ES-I3 (cell line): ENCODE results near the gene PCDHA4.
"Not testable (repeated sequence)": the region's sequence is repeated elsewhere in the genome, so short reads cannot be mapped to it uniquely, and the experiment has no call there.

Source experiments
- H3K36me3 ChIP-seq: 2 replicates; pipeline ENCODE4 v1.6.1; 2013; ENCODE audit warnings: mild to moderate bottlenecking, low read length, control low read depth, moderate library complexity; ENCODE audit not compliant: insufficient read depth
- H3K4me1 ChIP-seq: 2 replicates; pipeline ENCODE4 v1.6.1; 2013; ENCODE audit warnings: mild to moderate bottlenecking, control low read depth, low read length; ENCODE audit not compliant: insufficient read depth
- H3K9ac ChIP-seq: 2 replicates; pipeline ENCODE4 v1.6.1; 2013; ENCODE audit warnings: low read depth, mild to moderate bottlenecking, low read length, moderate library complexity
- H3K9me3 ChIP-seq: 2 replicates; pipeline ENCODE4 v1.6.1; 2013; ENCODE audit warnings: mild to moderate bottlenecking, low read length, moderate library complexity; ENCODE audit not compliant: control insufficient read depth, insufficient read depth

Gene PCDHA4

GRCh38 chr5:140800816-140801493 is 5.9 kb upstream of the PCDHA4 start, which contains the start of gene PCDHA3:
Gene PCDHA3, plus strand, starts transcription at chr5:140801057.
- H3K9me3 ChIP-seq, result peaks cover 5% of the 10 kb centered on the region; the same call in 1 of the 2 replicates

GRCh38 chr5:140801494-140801841 is 5.4 kb upstream of the PCDHA4 start:
- no peaks in the 10 kb centered on the region for H3K36me3 ChIP-seq
- no peaks in the 10 kb centered on the region for H3K4me1 ChIP-seq
- no peak overlapping the region for H3K9ac ChIP-seq
- H3K9me3 ChIP-seq, result peaks cover 5% of the 10 kb centered on the region; the same call in 1 of the 2 replicates

More at GRCh38 chr5:140800816-140801493, 5.9 kb upstream of the PCDHA4 start, which contains the start of gene PCDHA3:
- Histone ChIP-seq H3K4me1 (no peaks in the 10 kb centered on the region), H3K36me3 (no peaks in the 10 kb centered on the region), H3K9ac (no peak within 1 kb of the TSS)

GRCh38 chr5:140802381-140802780 is 4.5 kb upstream of the PCDHA4 start:
- not testable (repeated sequence) for H3K36me3 ChIP-seq, H3K4me1 ChIP-seq, H3K9ac ChIP-seq, H3K9me3 ChIP-seq

GRCh38 chr5:140802781-140803271 is 4.0 kb upstream of the PCDHA4 start:
- Histone ChIP-seq H3K36me3 (no peaks in the 10 kb centered on the region), H3K9ac (no peak overlapping the region), H3K9me3 (peaks cover 5% of the 10 kb centered on the region; the same call in 1 of the 2 replicates), H3K4me1 (no peaks in the 10 kb centered on the region)

- not testable (repeated sequence) for H3K36me3 ChIP-seq, H3K9me3 ChIP-seq, H3K9ac ChIP-seq, H3K4me1 ChIP-seq
Observed at GRCh38 chr5:140808241-140808888, 1.5 kb downstream of the PCDHA4 start.

GRCh38 chr5:140808889-140809291 is 2.0 kb downstream of the PCDHA4 start:
- no peak overlapping the region for H3K9ac ChIP-seq
- no peaks in the 10 kb centered on the region for H3K9me3 ChIP-seq
- H3K36me3 ChIP-seq, result no peaks in the 10 kb centered on the region
- H3K4me1 ChIP-seq, result no peaks in the 10 kb centered on the region

GRCh38 chr5:140821375-140822280 is 14.8 kb downstream of the PCDHA4 start, which contains the start of gene PCDHA5:
Gene PCDHA5, plus strand, starts transcription at chr5:140821613.
- no peak within 1 kb of the TSS for H3K9ac ChIP-seq
- no peaks in the 10 kb centered on the region for H3K9me3 ChIP-seq
- H3K36me3 ChIP-seq, result no peaks in the 10 kb centered on the region

GRCh38 chr5:140822281-140822629 is 15.4 kb downstream of the PCDHA4 start:
- H3K9me3 ChIP-seq, result no peaks in the 10 kb centered on the region
- H3K9ac ChIP-seq, result no peak overlapping the region
- H3K4me1 ChIP-seq, result no peaks in the 10 kb centered on the region
- H3K36me3 ChIP-seq, result no peaks in the 10 kb centered on the region

More at GRCh38 chr5:140821375-140822280, 14.8 kb downstream of the PCDHA4 start, which contains the start of gene PCDHA5:
- no peaks in the 10 kb centered on the region for H3K4me1 ChIP-seq

GRCh38 chr5:140822969-140823368 is 16.1 kb downstream of the PCDHA4 start:
- not testable (repeated sequence) for H3K36me3 ChIP-seq, H3K9me3 ChIP-seq, H3K4me1 ChIP-seq, H3K9ac ChIP-seq

GRCh38 chr5:140823475-140823874 is 16.6 kb downstream of the PCDHA4 start:
- Histone ChIP-seq H3K9ac (no peak overlapping the region), H3K9me3 (no peaks in the 10 kb centered on the region), H3K4me1 (no peaks in the 10 kb centered on the region), H3K36me3 (no peaks in the 10 kb centered on the region)

GRCh38 chr5:140827704-140828361 is 21.0 kb downstream of the PCDHA4 start, which contains the start of gene PCDHA6:
Gene PCDHA6, plus strand, starts transcription at chr5:140827960. Its CDS starts 132 bp downstream, at chr5:140828092.
- no peaks in the 10 kb centered on the region for H3K36me3 ChIP-seq
- H3K4me1 ChIP-seq, result no peaks in the 10 kb centered on the region
- no peaks in the 10 kb centered on the region for H3K9me3 ChIP-seq
- H3K9ac ChIP-seq, result peak within 1 kb of the TSS; percentile 48

GRCh38 chr5:140828362-140828737 is 21.5 kb downstream of the PCDHA4 start:
- Histone ChIP-seq H3K9me3 (no peaks in the 10 kb centered on the region), H3K36me3 (no peaks in the 10 kb centered on the region), H3K4me1 (no peaks in the 10 kb centered on the region), H3K9ac (peak overlapping the region; percentile 48; the same call in 1 of the 2 replicates)

- not testable (repeated sequence) for H3K4me1 ChIP-seq, H3K9ac ChIP-seq, H3K36me3 ChIP-seq, H3K9me3 ChIP-seq
Observed at GRCh38 chr5:140829511-140830501, 22.9 kb downstream of the PCDHA4 start.
